Measurements from ENCODE around the gene AUP1.

The AUP1 gene

DNA sequence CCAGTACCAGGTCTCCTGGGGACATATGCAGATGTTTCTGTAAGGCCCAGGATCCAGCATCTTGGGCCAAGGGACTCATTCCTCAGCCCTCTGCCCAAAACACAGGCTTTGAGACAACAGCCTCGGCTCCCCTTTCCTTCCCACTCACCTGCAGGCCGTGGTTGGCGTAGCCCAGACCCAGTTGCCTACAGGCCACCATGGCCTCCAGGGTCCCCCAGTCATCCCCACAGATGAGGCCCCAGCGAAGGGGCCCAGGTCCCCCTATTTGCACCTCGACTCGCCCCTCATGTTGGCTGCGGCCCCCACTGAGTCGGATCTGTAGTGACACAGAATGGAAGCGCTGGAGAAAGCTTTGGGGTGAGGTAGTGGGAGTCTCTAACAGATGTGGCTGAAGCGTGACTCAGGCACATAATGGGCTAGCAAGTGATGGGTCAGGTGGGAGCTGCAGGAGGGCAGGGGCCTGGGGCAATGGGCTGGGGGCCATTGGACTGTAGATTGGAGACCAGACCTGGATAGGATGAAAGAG lies 6.0 kb upstream of the AUP1 start:
- DNase-seq: no peak

- no peak for DNase-seq
These were observed 4.9 kb upstream of the AUP1 start for GRCh38 chr2:74534411-74534810.

DNA sequence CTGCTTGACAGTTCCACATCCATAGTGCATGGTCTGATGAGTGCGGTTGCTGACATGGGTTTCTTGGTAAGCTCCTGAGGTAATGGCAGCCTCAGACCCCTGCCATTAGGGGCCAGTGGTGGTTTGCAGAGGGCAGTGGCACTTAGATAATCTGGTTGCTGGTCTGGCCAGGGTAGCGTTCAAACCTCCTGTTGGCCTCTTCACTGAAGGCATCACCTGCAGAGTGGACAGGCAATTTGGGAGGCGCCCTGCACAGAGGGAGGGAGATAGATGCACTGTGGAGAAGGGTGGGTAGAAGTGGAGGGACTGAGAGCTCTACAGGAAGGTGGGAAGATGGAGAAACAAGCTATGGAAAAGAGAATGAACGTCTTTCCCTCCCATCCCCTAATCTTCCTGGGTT lies 4.0 kb upstream of the AUP1 start:
- DNase-seq: no peak

- DNase-seq: peak; percentile 64
These were observed 2.7 kb upstream of the AUP1 start for GRCh38 chr2:74532222-74532621.

GRCh38 chr2:74531666-74532065 lies 2.2 kb upstream of the AUP1 start:
- no peak for DNase-seq

DNA sequence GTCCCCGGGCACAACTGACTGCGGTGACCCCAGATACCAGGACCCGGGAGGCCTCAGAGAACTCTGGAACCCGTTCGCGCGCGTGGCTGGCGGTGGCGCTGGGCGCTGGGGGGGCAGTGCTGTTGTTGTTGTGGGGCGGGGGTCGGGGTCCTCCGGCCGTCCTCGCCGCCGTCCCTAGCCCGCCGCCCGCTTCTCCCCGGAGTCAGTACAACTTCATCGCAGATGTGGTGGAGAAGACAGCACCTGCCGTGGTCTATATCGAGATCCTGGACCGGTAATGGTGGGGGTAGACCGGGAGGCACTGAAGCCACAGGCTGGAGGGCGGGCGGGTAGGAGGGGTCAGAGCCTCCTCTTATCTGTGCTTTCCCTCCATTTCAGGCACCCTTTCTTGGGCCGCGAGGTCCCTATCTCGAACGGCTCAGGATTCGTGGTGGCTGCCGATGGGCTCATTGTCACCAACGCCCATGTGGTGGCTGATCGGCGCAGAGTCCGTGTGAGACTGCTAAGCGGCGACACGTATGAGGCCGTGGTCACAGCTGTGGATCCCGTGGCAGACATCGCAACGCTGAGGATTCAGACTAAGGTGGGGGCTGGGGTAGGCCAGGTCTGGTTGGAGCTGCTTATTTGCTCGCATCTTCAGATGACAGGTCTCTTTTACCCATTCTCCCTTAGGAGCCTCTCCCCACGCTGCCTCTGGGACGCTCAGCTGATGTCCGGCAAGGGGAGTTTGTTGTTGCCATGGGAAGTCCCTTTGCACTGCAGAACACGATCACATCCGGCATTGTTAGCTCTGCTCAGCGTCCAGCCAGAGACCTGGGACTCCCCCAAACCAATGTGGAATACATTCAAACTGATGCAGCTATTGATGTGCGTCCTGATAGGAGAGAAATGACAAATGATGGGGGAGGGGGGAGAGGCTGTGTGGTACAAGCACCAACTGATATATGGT lies 1.0 kb upstream of the AUP1 start:
- DNase-seq: no peak

- no peak for DNase-seq
These were observed 728 bp downstream of the AUP1 start for GRCh38 chr2:74528600-74529356.

GRCh38 chr2:74527741-74528140 lies 1.8 kb downstream of the AUP1 start:
- DNase-seq: no peak

- no peak for DNase-seq
These were observed 2.8 kb downstream of the AUP1 start for GRCh38 chr2:74526649-74527230.

DNA sequence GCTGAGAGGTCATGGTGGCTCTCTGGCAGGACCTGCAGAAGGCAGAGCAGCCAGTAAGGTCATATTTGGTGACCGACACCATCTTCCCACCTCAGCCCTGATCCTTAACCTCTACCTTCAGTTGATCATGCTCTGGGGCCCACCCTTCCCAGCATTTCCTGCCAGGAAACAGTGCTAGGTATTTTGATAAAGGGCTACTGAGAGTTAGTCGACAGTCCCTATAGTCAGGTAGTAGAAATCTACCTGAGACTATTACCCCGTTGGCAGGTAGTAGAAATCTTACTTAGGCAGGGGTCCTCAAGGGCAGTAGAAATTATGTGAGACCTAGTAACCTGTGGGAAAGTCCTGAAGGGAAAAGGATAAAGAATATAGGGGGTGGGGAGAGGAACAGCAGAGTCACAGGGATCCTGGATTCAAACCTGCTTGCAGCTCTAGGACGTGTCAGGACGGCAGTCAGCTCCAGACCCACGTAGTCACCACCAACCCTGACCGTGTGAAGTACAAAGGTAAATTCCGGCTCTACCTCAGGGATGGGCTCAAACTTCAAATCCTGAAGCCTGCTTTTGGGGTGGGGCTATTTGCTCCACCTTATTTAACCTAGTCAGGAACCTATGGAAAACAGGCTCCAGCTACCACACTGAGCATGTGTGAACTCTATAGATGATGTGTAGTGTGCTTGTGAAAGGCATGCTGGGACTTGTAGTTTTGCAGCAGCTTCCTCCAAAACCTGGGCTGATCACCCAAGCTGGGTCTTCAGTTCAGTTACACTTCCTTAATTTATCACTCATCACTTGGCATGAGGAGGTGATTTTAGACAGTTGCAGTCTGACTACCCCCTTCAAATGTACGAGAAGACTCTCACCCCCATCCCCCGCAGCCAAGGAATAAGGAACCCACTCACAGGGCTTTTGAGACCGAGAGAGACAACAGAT lies 3.5 kb downstream of the AUP1 start, which contains the start of gene DQX1:
DQX1 (minus strand) TSS at position 515 of the 932 bp plus-strand sequence; CDS start at position 13, 502 bp downstream.
- peak; percentile 48 for DNase-seq

- DNase-seq: no peak
These were observed 4.4 kb downstream of the AUP1 start for GRCh38 chr2:74524955-74525716.

GRCh38 chr2:74524005-74524404 lies 5.5 kb downstream of the AUP1 start:
- DNase-seq: no peak

DNA sequence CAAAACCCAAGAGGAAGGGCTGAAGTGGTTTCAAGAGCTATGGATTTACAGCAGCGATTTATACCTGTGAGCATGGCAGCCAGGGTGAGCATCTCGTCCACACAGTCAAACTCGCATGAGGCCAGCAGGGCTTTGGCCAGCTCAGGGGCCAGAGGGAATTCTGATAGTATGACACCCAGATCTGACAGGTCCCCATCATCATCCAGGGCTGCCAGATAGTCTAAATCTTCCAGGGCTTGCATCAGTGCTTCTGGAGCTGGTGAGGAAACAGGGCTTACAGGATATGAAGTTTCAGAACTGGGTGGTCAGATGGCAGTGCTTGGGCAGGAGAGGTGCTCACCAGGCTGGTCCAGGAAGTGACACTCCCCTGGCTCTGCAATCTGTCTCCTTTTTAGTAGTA lies 7.0 kb downstream of the AUP1 start:
- DNase-seq: no peak

- no peak for DNase-seq
These were observed 12.9 kb downstream of the AUP1 start for GRCh38 chr2:74516650-74517049.

- DNase-seq: peak; percentile 60
These were observed 13.4 kb downstream of the AUP1 start for GRCh38 chr2:74515981-74516633.

GRCh38 chr2:74515271-74515980 lies 14.1 kb downstream of the AUP1 start:
- DNase-seq: no peak

GRCh38 chr2:74514368-74515270 lies 14.9 kb downstream of the AUP1 start, which contains the start of gene TLX2:
TSS of gene TLX2 (plus strand) at chr2:74514450. CDS start at chr2:74514807, 357 bp downstream.
- DNase-seq: no peak

- no peak for DNase-seq
These were observed 15.7 kb downstream of the AUP1 start for GRCh38 chr2:74513605-74514367.

Measured in fibroblast of skin of scalp (primary cell).